HCT116 (cell line): ENCODE results near the gene SLC2A9. TPM values are rescaled to one million over a fixed set of nuclear protein-coding genes. Genes with fewer than 3 reads are reported as not detected.

Experiments used
- ATAC-seq: fragments of 200-7000 bp; cut with Tn5 transposase; 2 replicates; pipeline ENCODE4 v1.9.1; 2020; ENCODE audit warnings: mild to moderate bottlenecking, moderate library complexity
- BruUV-seq: library from RNA; stranded (reverse); fragments of 400-500 nt; replicated peaks from 2 replicates; lab custom pipeline; 2021; lab: Mats Ljungman, UMichigan
- CTCF ChIA-PET: fragments of 300-600 bp; sonication (Branson Sonifier 250); formaldehyde crosslinking; loops from one replicate; lab custom pipeline; 2021; ENCODE audit warnings: antibody characterized with exemption; lab: Charles Lee
- POLR2A ChIA-PET: fragments of 300-600, 350-600 bp; sonication (Branson Sonifier 250); formaldehyde crosslinking; loops from one replicate; lab custom pipeline; 2021; ENCODE audit warnings: antibody characterized with exemption; lab: Charles Lee
- RAD21 ChIA-PET, 2 experiments: fragments of 300-600 bp; sonication (Branson Sonifier 250); formaldehyde crosslinking; loops; one replicate each; lab custom pipeline; 2023; ENCODE audit warnings: low total read pairs in 2 of 2; ENCODE audit not compliant: uncharacterized antibody in 2 of 2, unreplicated experiment in 2 of 2, low non-redundant PET in 1 of 2; lab: Charles Lee
- DNase-seq: peaks from one replicate; pipeline ENCODE4 v3.0.0-alpha.2; 2010; ENCODE audit warnings: low read depth, low spot score
- H2AFZ ChIP-seq: fragments of 200-600 bp; shearing (Covaris generic), sonication (generic); 2 replicates; pipeline ENCODE4 v1.6.1; 2017; ENCODE audit warnings: low read depth, mixed run types, mixed read lengths, antibody characterized with exemption, low read length; ENCODE audit not compliant: poor library complexity, severe bottlenecking
- H3K27ac ChIP-seq: 2 replicates; pipeline ENCODE4 v1.5.1; 2012; ENCODE audit warnings: low read depth, low read length
- H3K27me3 ChIP-seq: fragments of 200-600 bp; sonication (generic); 2 replicates; pipeline ENCODE4 v1.6.1; 2016; ENCODE audit warnings: mixed run types, low read length, mixed read lengths; ENCODE audit not compliant: insufficient read depth
- H3K36me3 ChIP-seq, 2 experiments: fragments of 200-500 bp in 1 of 2; fragments of 200-600 bp in 1 of 2; sonication (Bioruptor generic) in 1 of 2; sonication (generic) in 1 of 2; 2 replicates each; pipeline versions ENCODE4 v1.5.1 to v1.6.1; 2014 to 2016; ENCODE audit warnings: low read length in 2 of 2, inconsistent platforms in 1 of 2, mixed read lengths in 1 of 2, mixed run types in 1 of 2; ENCODE audit not compliant: insufficient read depth in 2 of 2, control insufficient read depth in 1 of 2
- H3K4me1 ChIP-seq, 2 experiments: fragments of 200-600 bp in 1 of 2; sonication (generic) in 1 of 2; 2 replicates each; pipeline versions ENCODE4 v1.5.1 to v1.6.1; 2012 to 2017; ENCODE audit warnings: low read length in 2 of 2, inconsistent platforms in 1 of 2, mild to moderate bottlenecking in 1 of 2, mixed read lengths in 1 of 2, mixed run types in 1 of 2, moderate library complexity in 1 of 2; ENCODE audit not compliant: insufficient read depth in 2 of 2, control insufficient read depth in 1 of 2
- H3K4me2 ChIP-seq: fragments of 200-600 bp; sonication (generic); 2 replicates; pipeline ENCODE4 v1.6.1; 2017; ENCODE audit warnings: mixed run types, low read length, mixed read lengths
- H3K4me3 ChIP-seq, 2 experiments: fragments of 200-600 bp in 1 of 2; sonication (generic) in 1 of 2; replicated peaks in 1 of 2; 2 replicates each; pipeline ENCODE4 v1.5.1; 2011 to 2016; ENCODE audit warnings: low read length in 2 of 2, control low read depth in 1 of 2, low read depth in 1 of 2, mild to moderate bottlenecking in 1 of 2, mixed read lengths in 1 of 2, mixed run types in 1 of 2
- H3K79me2 ChIP-seq: fragments of 200-600 bp; sonication (generic); 2 replicates; pipeline ENCODE4 v1.6.1; 2017; ENCODE audit warnings: mild to moderate bottlenecking, mixed run types, low read length, moderate library complexity, mixed read lengths; ENCODE audit not compliant: insufficient read depth
- H3K9ac ChIP-seq: fragments of 200-600 bp; sonication (generic); 2 replicates; pipeline ENCODE4 v1.6.1; 2016; ENCODE audit warnings: low read length, mixed read lengths
- H3K9me2 ChIP-seq: fragments of 200-600 bp; sonication (generic), shearing (Covaris generic); 2 replicates; pipeline ENCODE4 v1.6.1; 2017; ENCODE audit warnings: mixed run types, mild to moderate bottlenecking, moderate library complexity; ENCODE audit not compliant: insufficient read depth
- H3K9me3 ChIP-seq, 2 experiments: fragments of 200-500 bp in 1 of 2; fragments of 200-600 bp in 1 of 2; sonication (Bioruptor generic) in 1 of 2; sonication (generic) in 1 of 2; 2 replicates each; pipeline ENCODE4 v1.6.1; 2014 to 2017; ENCODE audit warnings: low read length in 2 of 2, mixed read lengths in 2 of 2, inconsistent platforms in 1 of 2, low read depth in 1 of 2, mild to moderate bottlenecking in 1 of 2, mixed run types in 1 of 2, moderate library complexity in 1 of 2; ENCODE audit not compliant: control insufficient read depth in 1 of 2, insufficient read depth in 1 of 2
- H4K20me1 ChIP-seq: fragments of 200-600 bp; sonication (generic), shearing (Covaris generic); 2 replicates; pipeline ENCODE4 v1.6.1; 2017; ENCODE audit warnings: mixed run types, mild to moderate bottlenecking, moderate library complexity; ENCODE audit not compliant: insufficient read depth
- CBX3 ChIP-seq: IDR thresholded peaks from 2 replicates; pipeline ENCODE4 v1.6.1; 2012; ENCODE audit warnings: low read depth
- EGR1 ChIP-seq: IDR thresholded peaks from 2 replicates; pipeline ENCODE4 v1.6.1; 2012; ENCODE audit warnings: low read depth
- EZH2 ChIP-seq: fragments of 200-600 bp; sonication (generic); IDR thresholded peaks from 2 replicates; pipeline ENCODE4 v1.6.1; 2017; ENCODE audit warnings: antibody characterized with exemption, mixed run types
- FOSL1 ChIP-seq: IDR thresholded peaks from 2 replicates; pipeline ENCODE4 v1.6.1; 2012; ENCODE audit warnings: low read depth
- JUND ChIP-seq: IDR thresholded peaks from 2 replicates; pipeline ENCODE4 v1.6.1; 2012
- POLR2A ChIP-seq: IDR thresholded peaks from 2 replicates; pipeline ENCODE4 v1.7.0; 2011; ENCODE audit warnings: borderline replicate concordance; ENCODE audit not compliant: insufficient read depth, insufficient read length; ENCODE audit errors: extremely low read depth
- SIN3A ChIP-seq: IDR thresholded peaks from 2 replicates; pipeline ENCODE4 v1.6.1; 2012; ENCODE audit warnings: low read depth
- SRF ChIP-seq: IDR thresholded peaks from 2 replicates; pipeline ENCODE4 v1.6.1; 2012; ENCODE audit warnings: low read depth
- TCF7L2 ChIP-seq: IDR thresholded peaks from 2 replicates; pipeline ENCODE4 v1.7.0; 2011; ENCODE audit warnings: borderline replicate concordance, inconsistent platforms; ENCODE audit not compliant: insufficient read depth, insufficient read length; ENCODE audit errors: extremely low read depth
- YY1 ChIP-seq: IDR thresholded peaks from 2 replicates; pipeline ENCODE4 v1.6.1; 2011; ENCODE audit warnings: low read length, low read depth, moderate library complexity, mild to moderate bottlenecking; ENCODE audit not compliant: insufficient replicate concordance; ENCODE audit errors: extremely low read depth
- intact Hi-C: fragments of 100-400 bp; cut with micrococcal nuclease; formaldehyde crosslinking; loops from 2 replicates; pipeline ENCODE4 v1.10.0; 2022
- total RNA-seq: library from RNA; stranded (reverse); gene quantifications from one replicate; pipeline ENCODE4 v1.2.1, GENCODE V29; 2021; ENCODE audit not compliant: unreplicated experiment
- TF ChIP-seq, protein P1 (sequence below), 3 experiments: fragments of 200-600 bp in 1 of 3; sonication (generic) in 1 of 3; IDR thresholded peaks in 2 of 3; conservative IDR thresholded peaks in 1 of 3; 2 replicates each; pipeline ENCODE4 v1.5.1; 2012 to 2017; ENCODE audit warnings: low read depth in 2 of 3, low read length in 2 of 3, antibody characterized with exemption in 1 of 3, borderline replicate concordance in 1 of 3, control low read depth in 1 of 3, mild to moderate bottlenecking in 1 of 3, mixed read lengths in 1 of 3, mixed run types in 1 of 3, moderate library complexity in 1 of 3; ENCODE audit not compliant: insufficient read depth in 1 of 3
- TF ChIP-seq, protein P2 (sequence below): IDR thresholded peaks from 2 replicates; pipeline ENCODE4 v1.6.1; 2012
- TF ChIP-seq, protein P3 (sequence below): IDR thresholded peaks from 2 replicates; pipeline ENCODE4 v1.6.1; 2011; ENCODE audit warnings: mild to moderate bottlenecking, low read length, moderate library complexity; ENCODE audit not compliant: insufficient replicate concordance; ENCODE audit errors: extremely low read depth

SLC2A9 gene
- total RNA-seq, 1 experiment from 2014 or later = 2.2 TPM

DNA sequence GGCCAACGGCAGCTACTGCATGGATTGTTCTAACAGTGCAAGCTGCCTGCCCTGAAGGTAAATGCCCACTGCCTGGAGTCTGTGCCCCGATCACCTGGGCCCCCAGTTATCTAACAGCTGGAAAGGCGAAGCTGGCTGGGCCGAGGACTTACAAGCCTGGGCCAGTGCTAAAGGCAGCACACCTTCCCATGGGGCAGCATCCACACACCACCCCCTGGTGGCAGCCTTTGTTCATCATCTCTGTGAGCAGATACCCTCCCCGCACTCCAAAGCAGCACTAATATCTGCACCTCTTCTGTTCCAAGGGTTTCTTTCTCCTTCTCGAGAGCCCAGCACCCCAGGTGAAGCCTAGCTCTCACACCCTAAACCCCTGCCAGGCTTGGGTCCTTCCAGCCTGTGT lies 7.6 kb downstream of the SLC2A9 start:
- Histone ChIP-seq H3K27ac (no peak overlapping the region), H2AFZ (no peak overlapping the region), H3K4me2 (no peak overlapping the region), H3K4me1 (peaks cover 0 to 11% of the 10 kb centered on the region in 2 experiments; a peak in 1 of 4 replicates), H3K27me3 (no peaks in the 10 kb centered on the region), H3K9ac (no peak overlapping the region), H4K20me1 (no peaks in the 10 kb centered on the region)
- RAD21 ChIA-PET = interaction anchor here (0.5 to 2.7 kb wide), 3 partner anchors 249 to 310 kb away, joined by 4 to 12 read pairs (median 9); no protein-coding TSS in a partner anchor
- intact Hi-C loops = loop anchor here (10.0 kb wide), 1 partner anchor 479 kb away; no protein-coding TSS in a partner anchor
- DNase-seq = peak; percentile 18
- TF ChIP-seq SRF = no peak
- no peak for TF ChIP-seq POLR2A
- TF ChIP-seq EGR1 = no peak
- TF ChIP-seq, protein P1, sequence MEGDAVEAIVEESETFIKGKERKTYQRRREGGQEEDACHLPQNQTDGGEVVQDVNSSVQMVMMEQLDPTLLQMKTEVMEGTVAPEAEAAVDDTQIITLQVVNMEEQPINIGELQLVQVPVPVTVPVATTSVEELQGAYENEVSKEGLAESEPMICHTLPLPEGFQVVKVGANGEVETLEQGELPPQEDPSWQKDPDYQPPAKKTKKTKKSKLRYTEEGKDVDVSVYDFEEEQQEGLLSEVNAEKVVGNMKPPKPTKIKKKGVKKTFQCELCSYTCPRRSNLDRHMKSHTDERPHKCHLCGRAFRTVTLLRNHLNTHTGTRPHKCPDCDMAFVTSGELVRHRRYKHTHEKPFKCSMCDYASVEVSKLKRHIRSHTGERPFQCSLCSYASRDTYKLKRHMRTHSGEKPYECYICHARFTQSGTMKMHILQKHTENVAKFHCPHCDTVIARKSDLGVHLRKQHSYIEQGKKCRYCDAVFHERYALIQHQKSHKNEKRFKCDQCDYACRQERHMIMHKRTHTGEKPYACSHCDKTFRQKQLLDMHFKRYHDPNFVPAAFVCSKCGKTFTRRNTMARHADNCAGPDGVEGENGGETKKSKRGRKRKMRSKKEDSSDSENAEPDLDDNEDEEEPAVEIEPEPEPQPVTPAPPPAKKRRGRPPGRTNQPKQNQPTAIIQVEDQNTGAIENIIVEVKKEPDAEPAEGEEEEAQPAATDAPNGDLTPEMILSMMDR (IDR thresholded peaks at IDR 0.05 in 2 of 3, conservative IDR thresholded peaks at IDR 0.05 in 1 of 3; ENCODE audit: borderline replicate concordance in 1 of 3, insufficient read depth in 1 of 3, low read depth in 2 of 3, low read length in 2 of 3) = peak in 2 of 3 experiments; percentile 65 to 73; a peak in 4 of 6 replicates
- TF ChIP-seq, all 23 proteins: peak for 1
- Histone ChIP-seq H3K9me3 (no peaks in the 10 kb centered on the region), H3K9me2 (no peaks in the 10 kb centered on the region), H3K4me3 (no peak overlapping the region), H3K36me3 (no peaks in the 10 kb centered on the region), H3K79me2 (no peaks in the 10 kb centered on the region)
- peak; percentile 72 for ATAC-seq
- CTCF ChIA-PET = interaction anchor here (1.0 to 4.1 kb wide), 8 partner anchors 9 to 323 kb away, joined by 3 to 62 read pairs (median 6); no protein-coding TSS in a partner anchor
- BruUV-seq = no TSS peak
- POLR2A ChIA-PET = no interaction called here

DNA sequence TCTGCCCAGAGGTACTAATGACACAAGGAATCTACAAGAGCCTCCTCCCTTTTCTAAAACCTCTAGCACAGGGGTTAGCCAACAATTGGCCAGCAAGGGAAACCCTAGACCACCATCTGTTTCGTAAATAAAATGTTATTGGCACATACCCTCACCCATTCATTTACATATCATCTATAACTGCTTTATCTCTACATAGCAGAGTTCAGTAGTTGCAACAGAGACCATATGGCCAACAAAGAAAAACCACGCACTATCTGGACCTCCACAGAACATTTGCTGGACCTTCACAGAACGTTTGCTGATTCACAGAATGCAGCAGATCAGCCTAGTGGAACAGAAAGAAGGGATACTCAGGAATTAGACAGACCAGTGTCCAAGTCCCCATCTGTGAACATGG lies 9.4 kb downstream of the SLC2A9 start:
- no peaks in the 10 kb centered on the region for H3K79me2 ChIP-seq
- no TSS peak for BruUV-seq
- H3K9ac ChIP-seq = no peak overlapping the region
- RAD21 ChIA-PET = no interaction called here
- intact Hi-C loops = loop anchor here (10.0 kb wide), 1 partner anchor 477 kb away; no protein-coding TSS in a partner anchor
- TF ChIP-seq EZH2 (no peak), CBX3 (no peak), FOSL1 (no peak), JUND (no peak), YY1 (no peak), EGR1 (no peak), TCF7L2 (no peak), SIN3A (no peak)
- TF ChIP-seq, protein P2, sequence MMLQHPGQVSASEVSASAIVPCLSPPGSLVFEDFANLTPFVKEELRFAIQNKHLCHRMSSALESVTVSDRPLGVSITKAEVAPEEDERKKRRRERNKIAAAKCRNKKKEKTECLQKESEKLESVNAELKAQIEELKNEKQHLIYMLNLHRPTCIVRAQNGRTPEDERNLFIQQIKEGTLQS = no peak
- TF ChIP-seq, protein P3, sequence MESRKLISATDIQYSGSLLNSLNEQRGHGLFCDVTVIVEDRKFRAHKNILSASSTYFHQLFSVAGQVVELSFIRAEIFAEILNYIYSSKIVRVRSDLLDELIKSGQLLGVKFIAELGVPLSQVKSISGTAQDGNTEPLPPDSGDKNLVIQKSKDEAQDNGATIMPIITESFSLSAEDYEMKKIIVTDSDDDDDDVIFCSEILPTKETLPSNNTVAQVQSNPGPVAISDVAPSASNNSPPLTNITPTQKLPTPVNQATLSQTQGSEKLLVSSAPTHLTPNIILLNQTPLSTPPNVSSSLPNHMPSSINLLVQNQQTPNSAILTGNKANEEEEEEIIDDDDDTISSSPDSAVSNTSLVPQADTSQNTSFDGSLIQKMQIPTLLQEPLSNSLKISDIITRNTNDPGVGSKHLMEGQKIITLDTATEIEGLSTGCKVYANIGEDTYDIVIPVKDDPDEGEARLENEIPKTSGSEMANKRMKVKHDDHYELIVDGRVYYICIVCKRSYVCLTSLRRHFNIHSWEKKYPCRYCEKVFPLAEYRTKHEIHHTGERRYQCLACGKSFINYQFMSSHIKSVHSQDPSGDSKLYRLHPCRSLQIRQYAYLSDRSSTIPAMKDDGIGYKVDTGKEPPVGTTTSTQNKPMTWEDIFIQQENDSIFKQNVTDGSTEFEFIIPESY = no peak
- no peaks in the 10 kb centered on the region for H4K20me1 ChIP-seq
- POLR2A ChIA-PET = no interaction called here
- H3K4me2 ChIP-seq = no peak overlapping the region
- H3K4me3 ChIP-seq = no peak overlapping the region
- H3K27ac ChIP-seq = no peak overlapping the region
- DNase-seq (no peak), ATAC-seq (no peak)
- H3K9me3 ChIP-seq = no peaks in the 10 kb centered on the region
- H3K36me3 ChIP-seq = no peaks in the 10 kb centered on the region
- peaks cover 17 to 23% of the 10 kb centered on the region in 2 experiments for H3K4me1 ChIP-seq
- CTCF ChIA-PET = no interaction called here
- H3K27me3 ChIP-seq = no peaks in the 10 kb centered on the region
- no peaks in the 10 kb centered on the region for H3K9me2 ChIP-seq
- no peak overlapping the region for H2AFZ ChIP-seq
